IgD-negative memory B cell (primary cell): ENCODE data around the gene STIM2. TPM values are rescaled to one million over a fixed set of nuclear protein-coding genes. Genes with fewer than 3 reads are reported as not detected.
"Not testable (repeated sequence)": the region's sequence is repeated elsewhere in the genome, so short reads cannot be mapped to it uniquely, and the experiment has no call there.

Source experiments
- H3K27ac Mint-ChIP-seq, 3 donors: one replicate each; pipeline ENCODE4 v1.8.0; 2020 to 2022; ENCODE audit warnings: mild to moderate bottlenecking in 3 of 3, mixed read lengths in 3 of 3, moderate library complexity in 1 of 3
- H3K27me3 Mint-ChIP-seq: one replicate; pipeline ENCODE4 v1.8.0; 2021; ENCODE audit warnings: mixed read lengths
- H3K36me3 Mint-ChIP-seq: one replicate; pipeline ENCODE4 v1.8.0; 2020; ENCODE audit warnings: mild to moderate bottlenecking, mixed read lengths
- H3K4me1 Mint-ChIP-seq, 3 donors: one replicate each; pipeline ENCODE4 v1.8.0; 2020 to 2022; ENCODE audit warnings: mixed read lengths in 3 of 3, mild to moderate bottlenecking in 1 of 3
- H3K4me3 Mint-ChIP-seq, 4 donors: one replicate each; pipeline ENCODE4 v1.8.0; 2020 to 2022; ENCODE audit warnings: mild to moderate bottlenecking in 4 of 4, mixed read lengths in 4 of 4, moderate library complexity in 3 of 4
- H3K9me3 Mint-ChIP-seq, 3 donors: one replicate each; pipeline ENCODE4 v1.8.0; 2020 to 2021; ENCODE audit warnings: mixed read lengths in 3 of 3, mild to moderate bottlenecking in 1 of 3
- polyA plus RNA-seq: library from polyadenylated mRNA; unstranded; fragments of 300-500 nt; fragmentation: Illumina TruSeq; gene quantifications from one replicate; pipeline ENCODE4 v1.2.3, GENCODE V29; 2021

The STIM2 gene
- polyA plus RNA-seq, 1 donor from 2014 or later: 22.4 TPM

- Mint-ChIP-seq H3K4me1 (peaks cover 30 to 41% (median 32%) of the 10 kb centered on the region in 3 donors), H3K36me3 (no peaks in the 10 kb centered on the region), H3K27ac (peak overlapping the region in 2 of 3 donors; percentile 2 to 67), H3K27me3 (peaks cover 41% of the 10 kb centered on the region), H3K4me3 (no peak overlapping the region), H3K9me3 (peaks cover 4 to 13% (median 7%) of the 10 kb centered on the region in 3 donors)
Measured at GRCh38 chr4:26824667-26825066, 36.0 kb upstream of the STIM2 start.

- Mint-ChIP-seq H3K4me3 (peak overlapping the region; percentile 25 to 83 (median 50)), H3K9me3 (peaks cover 3 to 7% (median 5%) of the 10 kb centered on the region in 3 donors), H3K4me1 (peaks cover 29 to 48% (median 38%) of the 10 kb centered on the region in 3 donors), H3K36me3 (no peaks in the 10 kb centered on the region), H3K27ac (peak overlapping the region; percentile 57 to 68 (median 64)), H3K27me3 (peaks cover 27% of the 10 kb centered on the region)
Measured at GRCh38 chr4:26826721-26827120, 33.9 kb upstream of the STIM2 start.

- not testable (repeated sequence) for H3K36me3 Mint-ChIP-seq, H3K9me3 Mint-ChIP-seq
- Mint-ChIP-seq H3K27ac (peak overlapping the region; percentile 26 to 68 (median 57)), H3K27me3 (peaks cover 23% of the 10 kb centered on the region), H3K4me3 (peak overlapping the region in 3 of 4 donors; percentile 25 to 65 (median 35)), H3K4me1 (peaks cover 25 to 53% (median 35%) of the 10 kb centered on the region in 3 donors)
Measured at GRCh38 chr4:26827336-26827735, 33.3 kb upstream of the STIM2 start.

- no peak overlapping the region for H3K4me3 Mint-ChIP-seq
Measured at GRCh38 chr4:26827798-26828197, 32.8 kb upstream of the STIM2 start.

DNA sequence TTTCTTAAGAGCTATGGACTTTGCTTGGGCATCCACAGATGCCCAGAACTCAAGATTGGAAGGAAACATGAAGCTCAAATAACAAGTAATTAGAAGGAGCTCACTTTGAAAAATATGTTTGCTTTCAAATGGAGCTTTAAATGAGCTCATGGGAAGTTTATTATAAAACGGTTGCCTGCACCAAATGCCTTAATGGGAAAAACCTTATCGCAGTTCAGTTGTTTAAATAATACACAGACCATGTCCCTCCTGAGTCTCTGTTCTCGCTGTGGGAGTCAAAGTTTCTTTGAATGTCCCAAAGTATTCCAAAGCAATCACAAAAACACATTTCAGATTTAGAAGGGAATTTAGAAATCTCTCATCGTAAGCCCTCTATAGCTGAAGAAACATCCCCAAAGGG lies 31.6 kb upstream of the STIM2 start:
- Mint-ChIP-seq H3K27me3 (peaks cover 12% of the 10 kb centered on the region), H3K27ac (peak overlapping the region in 1 of 3 donors; percentile 12), H3K9me3 (peaks cover 0 to 3% (median 0%) of the 10 kb centered on the region in 3 donors), H3K36me3 (no peaks in the 10 kb centered on the region), H3K4me3 (no peak overlapping the region), H3K4me1 (peaks cover 14 to 44% (median 27%) of the 10 kb centered on the region in 3 donors)

More at GRCh38 chr4:26827798-26828197, 32.8 kb upstream of the STIM2 start:
- H3K27me3 Mint-ChIP-seq: peaks cover 20% of the 10 kb centered on the region
- H3K36me3 Mint-ChIP-seq: no peaks in the 10 kb centered on the region
- H3K9me3 Mint-ChIP-seq: peaks cover 2 to 5% (median 3%) of the 10 kb centered on the region in 3 donors
- H3K4me1 Mint-ChIP-seq: peaks cover 20 to 51% (median 32%) of the 10 kb centered on the region in 3 donors
- peak overlapping the region in 1 of 3 donors; percentile 68 for H3K27ac Mint-ChIP-seq

GRCh38 chr4:26830033-26830432 lies 30.6 kb upstream of the STIM2 start:
- Mint-ChIP-seq H3K36me3 (no peaks in the 10 kb centered on the region), H3K27ac (no peak overlapping the region), H3K27me3 (peaks cover 8% of the 10 kb centered on the region), H3K4me3 (no peak overlapping the region), H3K4me1 (peaks cover 12 to 44% (median 27%) of the 10 kb centered on the region in 3 donors), H3K9me3 (peaks cover 0 to 3% (median 2%) of the 10 kb centered on the region in 3 donors)

GRCh38 chr4:26830701-26831100 lies 29.9 kb upstream of the STIM2 start:
- no peak overlapping the region for H3K4me3 Mint-ChIP-seq
- peaks cover 12 to 44% (median 27%) of the 10 kb centered on the region in 3 donors for H3K4me1 Mint-ChIP-seq
- H3K27me3 Mint-ChIP-seq: peaks cover 8% of the 10 kb centered on the region
- no peak overlapping the region for H3K27ac Mint-ChIP-seq
- H3K36me3 Mint-ChIP-seq: no peaks in the 10 kb centered on the region
- H3K9me3 Mint-ChIP-seq: peaks cover 0 to 3% (median 2%) of the 10 kb centered on the region in 3 donors

- Mint-ChIP-seq H3K4me1 (peaks cover 5 to 12% (median 8%) of the 10 kb centered on the region in 3 donors), H3K36me3 (no peaks in the 10 kb centered on the region), H3K27me3 (peaks cover 4% of the 10 kb centered on the region), H3K9me3 (peaks cover 0 to 3% (median 2%) of the 10 kb centered on the region in 3 donors), H3K27ac (no peak overlapping the region), H3K4me3 (no peak overlapping the region)
Measured at GRCh38 chr4:26836539-26836938, 24.1 kb upstream of the STIM2 start.

DNA sequence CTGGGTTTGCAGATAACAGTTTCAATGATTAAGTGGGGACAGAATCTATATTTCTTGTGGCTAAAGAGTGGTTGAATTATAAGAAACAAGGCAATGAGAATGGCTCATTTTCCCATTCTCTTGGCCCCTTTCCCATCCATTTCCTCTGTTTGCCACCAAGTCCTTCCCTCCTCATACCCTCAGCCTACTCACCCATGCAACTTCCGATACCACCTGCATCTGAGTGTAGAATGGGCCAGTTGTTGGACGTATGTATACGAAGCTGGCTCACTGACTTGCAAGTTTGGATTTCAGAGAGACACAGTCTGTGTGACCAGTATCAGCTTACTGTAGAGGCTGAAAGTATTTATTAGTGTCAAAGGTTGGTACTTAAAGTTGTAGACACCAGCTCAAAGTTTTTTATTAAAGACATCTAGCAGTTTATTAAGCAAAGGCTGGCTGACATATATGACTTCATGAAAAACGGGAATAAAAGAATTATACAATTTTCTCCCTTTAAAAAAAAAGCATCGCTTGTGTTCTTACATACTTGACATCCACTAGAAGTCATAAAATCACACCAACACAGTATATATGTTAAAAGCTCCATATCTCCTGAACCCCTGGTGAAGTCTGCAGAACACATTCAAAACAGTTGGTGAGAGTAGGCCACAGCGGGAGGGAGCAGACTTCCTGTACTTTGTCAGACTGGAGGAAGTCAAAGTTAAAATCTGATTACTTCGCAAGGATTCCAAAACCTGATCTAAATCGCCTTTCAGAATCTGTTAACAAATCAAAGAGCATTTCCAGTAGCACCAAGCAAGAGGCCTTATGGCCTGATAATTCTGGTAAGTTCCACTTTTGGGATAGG lies 22.4 kb upstream of the STIM2 start:
- Mint-ChIP-seq H3K4me3 (no peak overlapping the region), H3K27me3 (peaks cover 5% of the 10 kb centered on the region), H3K9me3 (peaks cover 0 to 2% (median 0%) of the 10 kb centered on the region in 3 donors), H3K36me3 (no peaks in the 10 kb centered on the region), H3K4me1 (peaks cover 0 to 8% (median 3%) of the 10 kb centered on the region in 3 donors), H3K27ac (peak overlapping the region in 1 of 3 donors; percentile 33)

DNA sequence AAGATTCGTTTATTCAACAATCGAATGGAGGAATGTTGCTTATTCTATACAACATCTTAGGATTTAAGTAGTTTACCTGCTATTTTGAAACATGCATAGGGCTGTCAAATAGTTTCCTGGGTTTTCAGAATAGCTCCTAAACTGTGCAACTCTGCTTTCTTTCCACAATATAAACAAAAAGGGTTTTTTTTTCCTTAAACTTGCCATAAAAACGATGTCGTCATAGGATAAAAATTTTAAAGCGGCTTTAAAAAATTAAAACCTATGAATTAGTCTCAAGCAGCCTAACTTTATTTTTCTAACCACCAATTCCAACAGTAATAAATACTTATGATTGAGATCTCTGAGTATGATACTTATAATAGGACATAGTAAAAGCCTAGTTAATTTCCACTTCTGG lies 21.6 kb upstream of the STIM2 start:
- peaks cover 4% of the 10 kb centered on the region for H3K27me3 Mint-ChIP-seq
- H3K9me3 Mint-ChIP-seq: peaks cover 0 to 2% (median 0%) of the 10 kb centered on the region in 3 donors
- no peak overlapping the region for H3K27ac Mint-ChIP-seq
- no peak overlapping the region for H3K4me3 Mint-ChIP-seq
- H3K36me3 Mint-ChIP-seq: no peaks in the 10 kb centered on the region
- peaks cover 0 to 8% (median 3%) of the 10 kb centered on the region in 3 donors for H3K4me1 Mint-ChIP-seq

DNA sequence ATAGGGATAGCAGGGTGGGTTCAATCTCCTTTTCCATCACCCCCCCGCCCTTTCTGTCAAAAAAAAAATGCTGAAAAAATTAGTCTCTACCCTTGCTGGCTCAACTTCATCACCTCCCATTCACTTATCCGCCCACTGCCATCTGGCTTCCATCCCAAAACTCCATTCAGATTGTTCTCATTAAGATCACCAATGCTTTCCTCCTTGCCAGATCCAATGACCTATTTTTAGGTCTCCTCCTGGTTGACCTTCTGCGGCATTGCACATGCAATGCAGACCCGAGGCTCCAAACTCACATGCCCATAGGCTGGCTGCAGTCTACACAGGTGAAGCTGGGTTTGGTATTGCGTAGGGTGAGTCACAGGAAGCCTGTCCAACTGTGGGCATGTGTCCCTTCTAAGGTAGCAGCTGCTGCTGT lies 21.1 kb upstream of the STIM2 start:
- H3K9me3 Mint-ChIP-seq: peaks cover 0 to 2% (median 0%) of the 10 kb centered on the region in 3 donors
- peaks cover 0 to 8% (median 3%) of the 10 kb centered on the region in 3 donors for H3K4me1 Mint-ChIP-seq
- peaks cover 2% of the 10 kb centered on the region for H3K27me3 Mint-ChIP-seq
- no peak overlapping the region for H3K4me3 Mint-ChIP-seq
- H3K36me3 Mint-ChIP-seq: no peaks in the 10 kb centered on the region
- H3K27ac Mint-ChIP-seq: no peak overlapping the region

GRCh38 chr4:26840786-26841185 lies 19.9 kb upstream of the STIM2 start:
- Mint-ChIP-seq H3K4me1 (peaks cover 0 to 8% (median 3%) of the 10 kb centered on the region in 3 donors), H3K9me3 (peaks cover 0 to 3% (median 0%) of the 10 kb centered on the region in 3 donors), H3K27ac (no peak overlapping the region), H3K27me3 (peaks cover 2% of the 10 kb centered on the region), H3K4me3 (no peak overlapping the region), H3K36me3 (no peaks in the 10 kb centered on the region)

- H3K9me3 Mint-ChIP-seq: peaks cover 1 to 10% (median 3%) of the 10 kb centered on the region in 3 donors
- no peak overlapping the region for H3K4me3 Mint-ChIP-seq
- peaks cover 1% of the 10 kb centered on the region for H3K36me3 Mint-ChIP-seq
- peaks cover 2% of the 10 kb centered on the region for H3K27me3 Mint-ChIP-seq
- no peak overlapping the region for H3K27ac Mint-ChIP-seq
- peaks cover 0 to 8% (median 3%) of the 10 kb centered on the region in 3 donors for H3K4me1 Mint-ChIP-seq
Measured at GRCh38 chr4:26842911-26843310, 17.7 kb upstream of the STIM2 start.

DNA sequence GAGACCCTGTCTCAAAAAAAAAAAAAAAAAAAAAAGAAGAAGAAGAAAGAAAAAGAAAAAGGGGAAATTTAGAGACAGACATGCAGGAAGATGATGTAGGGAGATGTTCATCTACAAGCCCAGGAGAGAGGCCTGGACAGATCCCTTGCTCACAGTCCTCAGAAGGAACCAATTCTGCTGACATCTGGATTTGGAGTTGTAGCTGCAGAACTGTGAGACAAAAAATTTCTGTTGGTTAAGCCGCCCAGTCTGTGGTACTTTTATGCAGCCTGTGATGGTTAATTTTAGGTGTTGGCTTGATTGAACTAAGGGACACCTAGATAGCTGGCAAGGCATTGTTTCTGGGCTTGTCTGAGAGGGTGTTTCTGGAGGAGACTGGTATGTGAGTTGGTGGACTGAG lies 10.1 kb upstream of the STIM2 start:
- no peak overlapping the region for H3K4me3 Mint-ChIP-seq
- peaks cover 5% of the 10 kb centered on the region for H3K36me3 Mint-ChIP-seq
- peaks cover 3 to 7% (median 3%) of the 10 kb centered on the region in 3 donors for H3K9me3 Mint-ChIP-seq
- H3K27ac Mint-ChIP-seq: no peak overlapping the region
- peaks cover 3% of the 10 kb centered on the region for H3K27me3 Mint-ChIP-seq
- no peaks in the 10 kb centered on the region for H3K4me1 Mint-ChIP-seq

GRCh38 chr4:26851129-26851528 lies 9.5 kb upstream of the STIM2 start:
- H3K4me3 Mint-ChIP-seq: no peak overlapping the region
- peaks cover 3% of the 10 kb centered on the region for H3K27me3 Mint-ChIP-seq
- H3K4me1 Mint-ChIP-seq: peaks cover 0 to under 1% (median 0%) of the 10 kb centered on the region in 3 donors
- H3K9me3 Mint-ChIP-seq: peaks cover 3 to 7% (median 3%) of the 10 kb centered on the region in 3 donors
- peaks cover 5% of the 10 kb centered on the region for H3K36me3 Mint-ChIP-seq
- H3K27ac Mint-ChIP-seq: no peak overlapping the region
